Head of caudate nucleus (tissue), 42 donors: Measurements from ENCODE around the gene CAAP1.
"Not testable (repeated sequence)": the region's sequence is repeated elsewhere in the genome, so short reads cannot be mapped to it uniquely, and the experiment has no call there.

Experiments used
- DNase-seq, 42 donors: peaks; one replicate each; pipeline versions ENCODE4 v3.0.0 to v3.0.0-alpha.2; 2020 to 2021; ENCODE audit warnings: mixed read lengths in 7 of 42
- intact Hi-C: fragments of 100-400 bp; cut with DNase I; formaldehyde crosslinking; loops from one replicate; pipeline ENCODE4 v1.15.0; 2022

CAAP1 gene

GRCh38 chr9:26856413-26857032 lies 36.1 kb downstream of the CAAP1 start:
- peak in 7 of 42 donors; percentile 3 to 45 (median 19) for DNase-seq
- intact Hi-C loops = no loop called here

- intact Hi-C loops = no loop called here
- no peak for DNase-seq
Measured at GRCh38 chr9:26850995-26851394, 41.6 kb downstream of the CAAP1 start.

GRCh38 chr9:26833792-26834191 lies 58.8 kb downstream of the CAAP1 start:
- no peak for DNase-seq
- intact Hi-C loops = no loop called here

GRCh38 chr9:26828391-26828955 lies 64.1 kb downstream of the CAAP1 start:
- intact Hi-C loops, DNase-seq: not testable (repeated sequence)

GRCh38 chr9:26814799-26815198 lies 77.8 kb downstream of the CAAP1 start:
- intact Hi-C loops = no loop called here

GRCh38 chr9:26813247-26813646 lies 79.4 kb downstream of the CAAP1 start:
- DNase-seq = no peak
- intact Hi-C loops = no loop called here

More at GRCh38 chr9:26814799-26815198, 77.8 kb downstream of the CAAP1 start:
- no peak for DNase-seq

GRCh38 chr9:26812217-26812616 lies 80.4 kb downstream of the CAAP1 start:
- intact Hi-C loops = no loop called here
- no peak for DNase-seq

- intact Hi-C loops = no loop called here
- no peak for DNase-seq
Measured at GRCh38 chr9:26811106-26811505, 81.5 kb downstream of the CAAP1 start.

- no peak for DNase-seq
- intact Hi-C loops = no loop called here
Measured at GRCh38 chr9:26809795-26810194, 82.8 kb downstream of the CAAP1 start.

GRCh38 chr9:26807161-26807560 lies 85.4 kb downstream of the CAAP1 start:
- no peak for DNase-seq
- intact Hi-C loops = no loop called here

- intact Hi-C loops = no loop called here
- no peak for DNase-seq
Measured at GRCh38 chr9:26802921-26803320, 89.7 kb downstream of the CAAP1 start.

GRCh38 chr9:26801772-26802171 lies 90.8 kb downstream of the CAAP1 start:
- intact Hi-C loops = no loop called here
- DNase-seq = no peak

- DNase-seq = no peak
- intact Hi-C loops = no loop called here
Measured at GRCh38 chr9:26800322-26800721, 92.3 kb downstream of the CAAP1 start.

GRCh38 chr9:26791274-26791673 lies 101.3 kb downstream of the CAAP1 start:
- DNase-seq = no peak
- intact Hi-C loops = no loop called here
